RWPE2 (cell line): ENCODE data around the gene E2F8.

ENCODE experiments used
- ATAC-seq: fragments of 200-7000 bp; cut with Tn5 transposase; 3 replicates; pipeline ENCODE4 v1.9.1; 2021; ENCODE audit warnings: low read depth
- DNase-seq: peaks from one replicate; pipeline ENCODE4 v3.0.0-alpha.2; 2020; ENCODE audit warnings: low spot score
- H3K27ac ChIP-seq: fragments of 450-650 bp; 2 replicates; pipeline ENCODE4 v1.5.1; 2017; ENCODE audit warnings: mild to moderate bottlenecking; ENCODE audit not compliant: poor library complexity, severe bottlenecking
- H3K27me3 ChIP-seq: fragments of 250-450 bp; sonication (Bioruptor Pico); 2 replicates; pipeline ENCODE4 v1.5.1; 2021; ENCODE audit warnings: mild to moderate bottlenecking, moderate library complexity; ENCODE audit not compliant: insufficient read depth, poor library complexity, severe bottlenecking
- H3K36me3 ChIP-seq: fragments of 250-450 bp; sonication (Bioruptor Pico); 2 replicates; pipeline ENCODE4 v1.5.1; 2020; ENCODE audit warnings: low read depth, mild to moderate bottlenecking, moderate library complexity
- H3K4me1 ChIP-seq: fragments of 250-450 bp; sonication (Bioruptor Pico); 2 replicates; pipeline ENCODE4 v1.5.1; 2021; ENCODE audit warnings: mild to moderate bottlenecking, moderate library complexity; ENCODE audit not compliant: insufficient read depth, poor library complexity, severe bottlenecking
- H3K4me3 ChIP-seq: fragments of 250-450 bp; sonication (Bioruptor Pico); 2 replicates; pipeline ENCODE4 v1.5.1; 2021; ENCODE audit warnings: mild to moderate bottlenecking, moderate library complexity; ENCODE audit not compliant: severe bottlenecking
- H3K9me3 ChIP-seq: fragments of 250-450 bp; sonication (Bioruptor Pico); 2 replicates; pipeline ENCODE4 v1.5.1; 2021; ENCODE audit warnings: mild to moderate bottlenecking, moderate library complexity; ENCODE audit not compliant: severe bottlenecking
- CTCF ChIP-seq: fragments of 450-650 bp; IDR thresholded peaks from one replicate; pipeline ENCODE4 v1.5.1; 2017; ENCODE audit warnings: mild to moderate bottlenecking, moderate library complexity; ENCODE audit not compliant: poor library complexity, severe bottlenecking

The E2F8 gene, protein sequence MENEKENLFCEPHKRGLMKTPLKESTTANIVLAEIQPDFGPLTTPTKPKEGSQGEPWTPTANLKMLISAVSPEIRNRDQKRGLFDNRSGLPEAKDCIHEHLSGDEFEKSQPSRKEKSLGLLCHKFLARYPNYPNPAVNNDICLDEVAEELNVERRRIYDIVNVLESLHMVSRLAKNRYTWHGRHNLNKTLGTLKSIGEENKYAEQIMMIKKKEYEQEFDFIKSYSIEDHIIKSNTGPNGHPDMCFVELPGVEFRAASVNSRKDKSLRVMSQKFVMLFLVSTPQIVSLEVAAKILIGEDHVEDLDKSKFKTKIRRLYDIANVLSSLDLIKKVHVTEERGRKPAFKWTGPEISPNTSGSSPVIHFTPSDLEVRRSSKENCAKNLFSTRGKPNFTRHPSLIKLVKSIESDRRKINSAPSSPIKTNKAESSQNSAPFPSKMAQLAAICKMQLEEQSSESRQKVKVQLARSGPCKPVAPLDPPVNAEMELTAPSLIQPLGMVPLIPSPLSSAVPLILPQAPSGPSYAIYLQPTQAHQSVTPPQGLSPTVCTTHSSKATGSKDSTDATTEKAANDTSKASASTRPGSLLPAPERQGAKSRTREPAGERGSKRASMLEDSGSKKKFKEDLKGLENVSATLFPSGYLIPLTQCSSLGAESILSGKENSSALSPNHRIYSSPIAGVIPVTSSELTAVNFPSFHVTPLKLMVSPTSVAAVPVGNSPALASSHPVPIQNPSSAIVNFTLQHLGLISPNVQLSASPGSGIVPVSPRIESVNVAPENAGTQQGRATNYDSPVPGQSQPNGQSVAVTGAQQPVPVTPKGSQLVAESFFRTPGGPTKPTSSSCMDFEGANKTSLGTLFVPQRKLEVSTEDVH

DNA sequence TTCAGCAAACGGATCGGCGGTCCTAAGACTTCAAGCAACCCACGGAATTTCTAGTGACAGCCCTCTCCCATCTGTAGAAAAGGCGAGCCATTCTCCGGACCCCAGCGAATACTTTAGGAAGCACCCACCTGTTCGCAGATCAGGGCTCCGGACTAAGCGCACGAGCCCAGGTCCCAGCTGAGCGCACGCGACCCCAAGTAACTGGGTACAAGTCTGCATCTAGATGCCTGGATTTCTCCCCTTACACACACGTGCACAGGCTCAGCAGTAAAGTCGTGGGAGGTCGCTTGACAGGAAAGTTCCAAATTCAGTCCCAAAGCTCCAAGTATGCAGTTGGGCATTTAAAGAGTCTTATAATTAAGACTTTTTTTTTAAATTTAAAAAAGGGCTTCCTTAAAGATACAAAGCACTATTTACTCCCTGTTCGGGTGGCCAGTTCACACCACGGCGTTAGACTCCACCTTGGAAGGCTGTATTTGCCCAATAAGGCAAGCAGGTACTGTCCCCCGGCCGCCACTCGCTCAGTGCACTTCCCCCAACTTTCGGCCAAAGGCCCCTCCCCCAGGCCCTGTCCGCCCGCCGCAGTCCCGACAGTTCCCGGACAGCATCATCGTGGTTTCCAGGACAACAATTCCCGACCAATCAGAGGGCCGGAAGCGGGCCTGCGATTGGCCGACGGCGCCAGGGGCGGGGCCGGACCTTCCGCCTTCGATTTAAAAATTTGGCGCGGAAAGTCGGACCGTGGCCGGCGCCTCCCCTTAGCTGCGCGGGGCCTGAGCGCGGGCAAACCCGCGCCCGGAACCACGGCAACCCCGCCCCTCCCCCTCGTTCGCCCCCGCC, at the start of gene E2F8:
Gene E2F8, minus strand, starts transcription at position 526 of the 840 bp plus-strand sequence. CDS start 824 bp downstream, outside the sequence.
- Histone ChIP-seq H3K27me3 (no peaks in the 10 kb centered on the region), H3K27ac (peak within 1 kb of the TSS; percentile 44), H3K4me3 (peak within 1 kb of the TSS; percentile 68), H3K4me1 (peaks cover 28% of the 10 kb centered on the region), H3K36me3 (peaks cover 29% of the 10 kb centered on the region), H3K9me3 (no peaks in the 10 kb centered on the region)
- DNase-seq (peak; percentile 94), ATAC-seq (peak; percentile 79)
- no peak for TF ChIP-seq CTCF

DNA sequence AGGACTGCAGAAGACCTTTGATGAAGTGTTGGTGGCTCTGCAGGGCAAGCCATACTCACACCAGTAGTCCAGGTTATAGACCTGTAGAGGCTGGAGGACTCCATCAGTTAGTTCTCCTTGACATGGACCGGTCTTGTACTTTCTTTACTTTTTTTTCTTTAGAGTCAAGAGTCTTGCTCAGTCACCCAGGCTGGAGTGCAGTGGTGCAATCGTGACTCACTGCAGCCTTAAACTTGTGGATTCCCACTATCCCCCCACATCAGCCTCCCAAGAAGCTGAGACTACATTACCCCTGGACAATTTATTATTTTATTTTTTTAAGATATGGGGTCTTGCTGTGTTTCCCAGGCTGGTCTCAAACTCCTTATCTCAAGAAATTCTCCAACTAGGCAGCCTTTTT, 49.6 kb upstream of the E2F8 start:
- Histone ChIP-seq H3K4me3 (no peak overlapping the region), H3K36me3 (no peaks in the 10 kb centered on the region), H3K4me1 (no peaks in the 10 kb centered on the region), H3K27me3 (no peaks in the 10 kb centered on the region), H3K9me3 (no peaks in the 10 kb centered on the region), H3K27ac (no peak overlapping the region)
- no peak for ATAC-seq
- DNase-seq = no peak
- TF ChIP-seq CTCF = no peak

- DNase-seq (no peak), ATAC-seq (no peak)
- H3K9me3 ChIP-seq = no peaks in the 10 kb centered on the region
- no peaks in the 10 kb centered on the region for H3K36me3 ChIP-seq
- H3K27me3 ChIP-seq = no peaks in the 10 kb centered on the region
- H3K4me1 ChIP-seq = no peaks in the 10 kb centered on the region
- no peak overlapping the region for H3K27ac ChIP-seq
- H3K4me3 ChIP-seq = no peak overlapping the region
- TF ChIP-seq CTCF = no peak
Observed at GRCh38 chr11:19288256-19288655, 47.5 kb upstream of the E2F8 start.

DNA sequence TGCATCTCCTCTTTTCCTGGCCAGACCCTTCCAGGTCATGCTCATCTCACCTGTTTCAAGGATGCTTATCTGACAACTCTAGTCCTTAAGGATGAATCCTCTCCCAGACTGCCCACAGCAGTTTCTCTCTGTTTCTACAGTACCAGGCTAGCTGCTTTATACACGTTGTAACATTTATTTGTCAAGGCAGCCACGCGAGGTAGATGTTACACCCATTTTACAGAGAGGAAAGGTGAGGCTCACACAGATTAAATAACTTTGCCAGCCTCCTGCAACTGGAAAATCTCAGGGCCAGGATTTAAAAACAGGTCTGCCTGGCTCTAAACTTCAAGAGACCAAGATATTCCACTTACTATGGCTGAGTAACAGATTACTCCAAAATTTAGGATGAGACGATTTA, 45.7 kb upstream of the E2F8 start:
- ATAC-seq (no peak), DNase-seq (no peak)
- no peaks in the 10 kb centered on the region for H3K4me1 ChIP-seq
- H3K27ac ChIP-seq = no peak overlapping the region
- TF ChIP-seq CTCF = no peak
- H3K36me3 ChIP-seq = no peaks in the 10 kb centered on the region
- no peaks in the 10 kb centered on the region for H3K27me3 ChIP-seq
- H3K4me3 ChIP-seq = no peak overlapping the region
- no peaks in the 10 kb centered on the region for H3K9me3 ChIP-seq
